LNCAP (cell line): Measurements from ENCODE around the gene AGPAT4.

Experiments
- CTCF ChIP-seq: fragments of 450-650 bp; IDR thresholded peaks from 2 replicates; pipeline ENCODE4 v1.5.1; 2017; ENCODE audit warnings: mild to moderate bottlenecking

Gene AGPAT4

GRCh38 chr6:161133963-161134362, 139.9 kb downstream of the AGPAT4 start:
- TF ChIP-seq CTCF, result no peak

GRCh38 chr6:161132384-161132783, 141.5 kb downstream of the AGPAT4 start:
- TF ChIP-seq CTCF, result no peak

GRCh38 chr6:161130967-161131766, 142.7 kb downstream of the AGPAT4 start:
- TF ChIP-seq CTCF, result no peak

- TF ChIP-seq CTCF, result no peak
These were observed 143.3 kb downstream of the AGPAT4 start for GRCh38 chr6:161130541-161130940.

GRCh38 chr6:161128680-161129196, 145.1 kb downstream of the AGPAT4 start:
- no peak for TF ChIP-seq CTCF

GRCh38 chr6:161128230-161128629, 145.6 kb downstream of the AGPAT4 start:
- no peak for TF ChIP-seq CTCF

GRCh38 chr6:161127071-161127740, 146.7 kb downstream of the AGPAT4 start:
- no peak for TF ChIP-seq CTCF
